A549 (cell line): ENCODE data around the gene MBP. TPM values are rescaled to one million over a fixed set of nuclear protein-coding genes. Genes with fewer than 3 reads are reported as not detected.

Experiments used
- ATAC-seq, 2 experiments: fragments of 200-7000 bp in 1 of 2; fragments of >200 bp in 1 of 2; cut with Nextera tagmentation in 1 of 2; cut with Tn5 transposase in 1 of 2; 3 replicates each; pipeline versions ENCODE4 v1.8.0 to v1.9.1; 2018 to 2020; ENCODE audit warnings: mild to moderate bottlenecking in 1 of 2, moderate library complexity in 1 of 2
- CTCF ChIA-PET: fragments of 300-600 bp; sonication (Branson Sonifier 250); formaldehyde crosslinking; extraction: SDS; loops from one replicate; lab custom pipeline; 2021; ENCODE audit warnings: antibody characterized with exemption, inconsistent platforms; lab: Yijun Ruan, JAX
- POLR2A ChIA-PET: fragments of 350-600 bp; formaldehyde crosslinking; extraction: SDS; loops from one replicate; lab custom pipeline; 2021; ENCODE audit warnings: antibody characterized with exemption, inconsistent platforms; lab: Yijun Ruan, JAX
- DNase-seq, 2 experiments: peaks; one replicate each; pipeline versions ENCODE4 v3.0.0 to v3.0.0-alpha.2; 2011 to 2016; ENCODE audit warnings: low read depth in 1 of 2, low spot score in 1 of 2
- FAIRE-seq: peaks from 2 replicates; lab custom pipeline; 2011; peaks lifted over from hg19 to GRCh38; lab: Jason Lieb, UNC
- H3K27ac ChIP-seq, 2 experiments: fragments of >200 bp; sonication (Bioruptor Twin); formaldehyde crosslinking; 3 replicates each; pipeline ENCODE4 v1.5.1; 2016 to 2017
- H3K4me1 ChIP-seq: fragments of >200 bp; sonication (Bioruptor Twin); formaldehyde crosslinking; 3 replicates; pipeline ENCODE4 v1.6.1; 2016
- H3K4me2 ChIP-seq: fragments of >200 bp; sonication (Bioruptor Twin); formaldehyde crosslinking; 3 replicates; pipeline ENCODE4 v1.6.1; 2016
- H3K4me3 ChIP-seq: fragments of >200 bp; sonication (Bioruptor Twin); formaldehyde crosslinking; 3 replicates; pipeline ENCODE4 v1.5.1; 2016
- H3K9me3 ChIP-seq: fragments of >200 bp; sonication (Bioruptor Twin); formaldehyde crosslinking; 3 replicates; pipeline ENCODE4 v1.6.1; 2016
- ATOH8 ChIP-seq: fragments of 250-450 bp; sonication (Bioruptor Pico); IDR thresholded peaks from 2 replicates; pipeline ENCODE4 v1.5.0; 2020; ENCODE audit warnings: low read depth, mild to moderate bottlenecking, moderate library complexity
- E2F6 ChIP-seq: IDR thresholded peaks from 2 replicates; pipeline ENCODE4 v1.6.1; 2012; ENCODE audit warnings: low read depth, borderline replicate concordance
- EHMT2 ChIP-seq: fragments of 200-600 bp; sonication (generic); IDR thresholded peaks from 2 replicates; pipeline ENCODE4 v1.6.1; 2016; ENCODE audit warnings: antibody characterized with exemption, low read depth, mild to moderate bottlenecking, moderate library complexity
- ESRRA ChIP-seq: fragments of 150-350 bp; IDR thresholded peaks from 2 replicates; pipeline ENCODE4 v1.6.1; 2014; ENCODE audit warnings: mild to moderate bottlenecking, low read length, borderline replicate concordance
- FOXS1 ChIP-seq: fragments of 250-450 bp; sonication (Bioruptor Pico); IDR thresholded peaks from 2 replicates; pipeline ENCODE4 v1.5.0; 2020; ENCODE audit warnings: mild to moderate bottlenecking, moderate library complexity
- GATA3 ChIP-seq: IDR thresholded peaks from 2 replicates; pipeline ENCODE4 v1.6.1; 2012; ENCODE audit warnings: borderline replicate concordance
- HES2 ChIP-seq: fragments of >200 bp; sonication (Bioruptor Twin); formaldehyde crosslinking; IDR thresholded peaks from 2 replicates; pipeline ENCODE4 v1.6.1; 2016
- HMGXB4 ChIP-seq: fragments of 250-450 bp; sonication (Bioruptor Pico); IDR thresholded peaks from 2 replicates; pipeline ENCODE4 v1.5.0; 2021; ENCODE audit warnings: mild to moderate bottlenecking, moderate library complexity, borderline replicate concordance
- JUN ChIP-seq, 2 experiments: fragments of >200 bp; sonication (Bioruptor Twin); formaldehyde crosslinking; IDR thresholded peaks; 2 replicates in 1 of 2; 3 replicates in 1 of 2; pipeline ENCODE4 v1.6.1; 2016 to 2017
- JUNB ChIP-seq: fragments of >200 bp; sonication (Bioruptor Twin); formaldehyde crosslinking; IDR thresholded peaks from 2 replicates; pipeline ENCODE4 v1.6.1; 2016
- KDM5A ChIP-seq: fragments of 200-600 bp; sonication (generic); IDR thresholded peaks from 2 replicates; pipeline ENCODE4 v1.6.1; 2016; ENCODE audit warnings: antibody characterized with exemption, mild to moderate bottlenecking
- MYC ChIP-seq: IDR thresholded peaks from 2 replicates; pipeline ENCODE4 v1.6.1; 2012; ENCODE audit warnings: mild to moderate bottlenecking, inconsistent platforms, low read length, improper control_type of control experiment, borderline replicate concordance
- NFE2L2 ChIP-seq: fragments of 150-350 bp; conservative IDR thresholded peaks from 2 replicates; pipeline ENCODE4 v1.6.1; 2014; ENCODE audit warnings: low read length
- RARB ChIP-seq: fragments of 250-450 bp; sonication (Bioruptor Pico); IDR thresholded peaks from 2 replicates; pipeline ENCODE4 v1.8.0; 2021; ENCODE audit warnings: mild to moderate bottlenecking, moderate library complexity
- RFX5 ChIP-seq: fragments of 450-650 bp; IDR thresholded peaks from 2 replicates; pipeline ENCODE4 v1.7.1; 2014; ENCODE audit warnings: antibody characterized with exemption, mild to moderate bottlenecking, moderate library complexity
- SREBF2 ChIP-seq: fragments of 450-650 bp; IDR thresholded peaks from 2 replicates; pipeline ENCODE4 v1.6.1; 2014; ENCODE audit warnings: mild to moderate bottlenecking, moderate library complexity
- TP53 ChIP-seq: fragments of 250-450 bp; sonication (Bioruptor Pico); IDR thresholded peaks from 2 replicates; pipeline ENCODE4 v1.5.0; 2021; ENCODE audit warnings: mild to moderate bottlenecking, moderate library complexity
- USF2 ChIP-seq: fragments of 450-650 bp; IDR thresholded peaks from 2 replicates; pipeline ENCODE4 v1.6.1; 2014; ENCODE audit warnings: antibody characterized with exemption
- WGBS: methylation state at CpG from one replicate; pipeline ENCODE4 v1.1.6; 2017; ENCODE audit errors: missing lambda C conversion rate; 5-methylcytosine and 5-hydroxymethylcytosine counted together
- polyA plus RNA-seq, 4 experiments: library from polyadenylated mRNA; depleted of rRNA in 3 of 4; stranded (reverse); fragments of >200 nt; fragmentation: RNase III in 1 of 4; extraction: RNeasy Plus Mini Kit Qiagen cat#74134 plus additional on column Dnase treatment in 1 of 4; gene quantifications; 2 replicates in 3 of 4; 3 replicates in 1 of 4; pipeline ENCODE4 v1.2.3, GENCODE V29; 2011 to 2017

Gene MBP
- polyA plus RNA-seq, 2 of the 4 experiments (the other 2 are of a cell fraction) = 8.6 to 33.1 TPM

GRCh38 chr18:77098029-77098428, 34.6 kb downstream of the MBP start:
- TF ChIP-seq FOXS1 = no peak
- TF ChIP-seq RFX5 = no peak
- TF ChIP-seq HMGXB4 (CRISPR knock-in tag) = no peak
- TF ChIP-seq EHMT2 = no peak
- no peak for TF ChIP-seq E2F6
- no peak overlapping the region for H3K4me2 ChIP-seq
- 62% methylated on average over 2 of the region's 2 CpGs for WGBS
- no peak for ATAC-seq
- H3K4me1 ChIP-seq = peaks cover 43% of the 10 kb centered on the region
- FAIRE-seq = no peak
- CTCF ChIA-PET = interaction anchor here (0.6 to 1.0 kb wide), 2 partner anchors 29 to 97 kb away, joined by 3 read pairs; no protein-coding TSS in a partner anchor
- peak overlapping the region in 1 of 2 experiments; percentile 96; a peak in 3 of 6 replicates for H3K27ac ChIP-seq
- H3K4me3 ChIP-seq = no peak overlapping the region
- DNase-seq = no peak
- H3K9me3 ChIP-seq = no peaks in the 10 kb centered on the region
- POLR2A ChIA-PET = no interaction called here

GRCh38 chr18:77096936-77097886, 35.4 kb downstream of the MBP start:
- Histone ChIP-seq H3K4me2 (no peak overlapping the region), H3K4me1 (peaks cover 35% of the 10 kb centered on the region)
- POLR2A ChIA-PET = no interaction called here
- WGBS = 95% methylated on average over 10 of the region's 11 CpGs
- no peak for TF ChIP-seq MYC
- TF ChIP-seq KDM5A = no peak
- TF ChIP-seq TP53 (CRISPR knock-in tag) = no peak
- TF ChIP-seq JUNB = no peak
- no peak for TF ChIP-seq NFE2L2
- TF ChIP-seq ATOH8 (CRISPR knock-in tag) = no peak
- TF ChIP-seq EHMT2 = no peak
- TF ChIP-seq HES2 = no peak
- no peak for TF ChIP-seq GATA3
- no peak for TF ChIP-seq USF2
- no peak for TF ChIP-seq RARB (CRISPR knock-in tag)
- no peak for TF ChIP-seq JUN (IDR thresholded peaks at IDR 0.05)
- TF ChIP-seq ESRRA = no peak
- TF ChIP-seq SREBF2 = no peak
- TF ChIP-seq, all 56 proteins: peak for 0
- Histone ChIP-seq H3K27ac (peak overlapping the region in 1 of 2 experiments; percentile 59; a peak in 3 of 6 replicates), H3K9me3 (no peaks in the 10 kb centered on the region), H3K4me3 (no peak overlapping the region)
- DNase-seq = no peak
- FAIRE-seq = no peak
- ATAC-seq = no peak
- CTCF ChIA-PET = interaction anchor here (0.6 to 1.0 kb wide), 2 partner anchors 28 to 97 kb away, joined by 3 read pairs; no protein-coding TSS in a partner anchor
